ENCODE measurements around the gene TOP3A. TPM values are rescaled to one million over a fixed set of nuclear protein-coding genes. Genes with fewer than 3 reads are reported as not detected.
"Not testable (repeated sequence)": the region's sequence is repeated elsewhere in the genome, so short reads cannot be mapped to it uniquely, and the experiment has no call there.

TOP3A gene
- total and polyA plus RNA-seq, 2 of the 4 experiments (the other 2 are of a cell fraction) = 13.4 to 21.3 TPM

DNA sequence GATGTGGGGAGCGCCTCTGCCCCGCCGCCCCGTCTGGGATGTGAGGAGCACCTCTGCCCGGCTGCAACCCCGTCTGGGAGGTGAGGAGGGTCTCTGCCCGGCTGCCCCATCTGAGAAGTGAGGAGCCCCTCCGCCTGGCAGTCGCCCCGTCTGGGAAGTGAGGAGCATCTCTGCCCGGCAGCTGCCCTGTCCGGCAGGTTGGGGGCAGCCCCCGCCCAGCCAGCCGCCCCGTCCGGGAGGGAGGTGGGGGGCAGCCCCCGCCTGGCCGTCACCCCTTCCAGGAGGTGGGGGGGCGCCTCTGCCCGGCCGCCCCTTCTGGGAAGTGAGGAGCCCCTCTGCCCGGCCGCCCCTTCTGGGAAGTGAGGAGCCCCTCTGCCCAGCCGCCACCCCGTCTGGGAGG, 23.4 kb upstream of the TOP3A start:
- H3K23ac ChIP-seq (ENCODE audit: low read depth, low read length); BruUV-seq (replicated peaks); ATAC-seq (ENCODE audit: low read depth); H3K27ac ChIP-seq (ENCODE audit: insufficient read depth, low read length); DNase-seq; H2AK5ac ChIP-seq (ENCODE audit: low read depth, low read length); H2BK15ac ChIP-seq (ENCODE audit: low read depth, low read length); intact Hi-C loops (cut with micrococcal nuclease); H3K14ac ChIP-seq (replicated peaks; ENCODE audit: low read depth, low read length); H3K18ac ChIP-seq (ENCODE audit: low read depth, low read length); H4K91ac ChIP-seq (ENCODE audit: insufficient read depth, low read depth, low read length); dilution Hi-C loops (cut with HindIII; ENCODE audit: low sequenced_read_pairs, unreplicated experiment); H2BK120ac ChIP-seq (ENCODE audit: low read depth, low read length); H4K5ac ChIP-seq (ENCODE audit: low read depth, low read length); H3K27me3 ChIP-seq (ENCODE audit: control insufficient read depth, insufficient read depth, low read length); H2AK9ac ChIP-seq (replicated peaks; ENCODE audit: low read depth, low read length, poor library complexity); H3K9ac ChIP-seq (ENCODE audit: low read depth, low read length); H3K56ac ChIP-seq (ENCODE audit: extremely low read depth, insufficient read depth, low read length); H2BK5ac ChIP-seq (ENCODE audit: low read depth, low read length, poor library complexity, severe bottlenecking); H2AFZ ChIP-seq (replicated peaks; ENCODE audit: low read length, poor library complexity); H3K4ac ChIP-seq (ENCODE audit: low read depth, low read length); POLR2A ChIA-PET (ENCODE audit: unreplicated experiment); H3K4me2 ChIP-seq (ENCODE audit: low read depth, low read length); H3K79me1 ChIP-seq (ENCODE audit: low read depth in 1 of 2, low read length in 2 of 2); CTCF ChIA-PET; H3K36me3 ChIP-seq (ENCODE audit: control insufficient read depth, insufficient read depth, low read length); in situ Hi-C loops (cut with MboI; ENCODE audit: low sequenced_read_pairs); H2BK20ac ChIP-seq (ENCODE audit: low read depth, low read length); H4K20me1 ChIP-seq (ENCODE audit: insufficient read depth, low read length); H3K4me3 ChIP-seq (ENCODE audit: insufficient read depth, low read depth, low read length); H4K8ac ChIP-seq (ENCODE audit: low read depth in 2 of 2, low read length in 2 of 2); H3K9me3 ChIP-seq (ENCODE audit: control insufficient read depth, insufficient read depth, low read length); H3K4me1 ChIP-seq (ENCODE audit: control insufficient read depth, insufficient read depth, low read length): not testable (repeated sequence)
- H3K9me1 ChIP-seq (ENCODE audit: insufficient read depth, low read length) = peaks cover 12% of the 10 kb centered on the region
- 100% methylated on average over 6 of the region's 25 CpGs; no CpG with 5 or more reads in 1 of the 2 experiments for WGBS, 2 experiments (ENCODE audit: extremely low coverage in 2 of 2, insufficient read length in 1 of 2)

Measured in IMR-90 (cell line).